Adrenal gland (tissue), 5 donors: Measurements from ENCODE around the gene PIK3AP1.

ENCODE experiments used
- POLR2A ChIP-seq, 2 donors: fragments of 450-650 bp; IDR thresholded peaks; one replicate each; pipeline ENCODE4 v1.6.1; 2017; ENCODE audit warnings: antibody characterized with exemption in 2 of 2, mild to moderate bottlenecking in 2 of 2, moderate library complexity in 1 of 2
- TF ChIP-seq, protein P1 (sequence below), 6 experiments: fragments of 450-650 bp in 4 of 6; fragments of 200-600 bp in 2 of 6; sonication (generic) in 1 of 6; IDR thresholded peaks; 1 replicate in 5 of 6; 2 replicates in 1 of 6; pipeline versions ENCODE4 v1.5.1 to v1.8.0; 2016 to 2021; ENCODE audit warnings: antibody characterized with exemption in 6 of 6, mild to moderate bottlenecking in 2 of 6, moderate library complexity in 1 of 6
- donor health status: DM: no; HTN: no; CAD: no.

DNA sequence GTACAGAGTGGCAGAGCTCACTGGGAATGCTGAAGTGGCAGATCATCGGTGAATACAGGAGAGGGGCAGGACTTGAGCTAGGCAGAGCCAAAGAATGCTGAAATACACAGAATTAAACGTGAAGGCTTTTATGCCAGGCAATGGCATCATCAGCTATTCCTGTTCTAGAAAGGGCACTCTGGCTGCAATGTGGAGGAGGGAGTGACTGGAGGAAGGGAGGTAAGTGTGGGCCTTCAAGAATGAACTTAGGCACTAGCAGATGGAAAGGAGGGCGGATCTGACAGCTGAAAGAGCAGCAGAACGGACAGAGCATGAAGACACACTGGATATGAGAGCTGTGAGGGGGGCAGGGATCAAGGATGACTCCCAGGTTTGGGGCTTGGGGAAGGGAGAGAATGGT, 121.5 kb downstream of the PIK3AP1 start:
- no peak for TF ChIP-seq POLR2A (IDR thresholded peaks at IDR 0.05)
- TF ChIP-seq, protein P1, sequence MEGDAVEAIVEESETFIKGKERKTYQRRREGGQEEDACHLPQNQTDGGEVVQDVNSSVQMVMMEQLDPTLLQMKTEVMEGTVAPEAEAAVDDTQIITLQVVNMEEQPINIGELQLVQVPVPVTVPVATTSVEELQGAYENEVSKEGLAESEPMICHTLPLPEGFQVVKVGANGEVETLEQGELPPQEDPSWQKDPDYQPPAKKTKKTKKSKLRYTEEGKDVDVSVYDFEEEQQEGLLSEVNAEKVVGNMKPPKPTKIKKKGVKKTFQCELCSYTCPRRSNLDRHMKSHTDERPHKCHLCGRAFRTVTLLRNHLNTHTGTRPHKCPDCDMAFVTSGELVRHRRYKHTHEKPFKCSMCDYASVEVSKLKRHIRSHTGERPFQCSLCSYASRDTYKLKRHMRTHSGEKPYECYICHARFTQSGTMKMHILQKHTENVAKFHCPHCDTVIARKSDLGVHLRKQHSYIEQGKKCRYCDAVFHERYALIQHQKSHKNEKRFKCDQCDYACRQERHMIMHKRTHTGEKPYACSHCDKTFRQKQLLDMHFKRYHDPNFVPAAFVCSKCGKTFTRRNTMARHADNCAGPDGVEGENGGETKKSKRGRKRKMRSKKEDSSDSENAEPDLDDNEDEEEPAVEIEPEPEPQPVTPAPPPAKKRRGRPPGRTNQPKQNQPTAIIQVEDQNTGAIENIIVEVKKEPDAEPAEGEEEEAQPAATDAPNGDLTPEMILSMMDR (IDR thresholded peaks at IDR 0.05) = no peak
